ENCODE results near the gene PARP6.

DNA sequence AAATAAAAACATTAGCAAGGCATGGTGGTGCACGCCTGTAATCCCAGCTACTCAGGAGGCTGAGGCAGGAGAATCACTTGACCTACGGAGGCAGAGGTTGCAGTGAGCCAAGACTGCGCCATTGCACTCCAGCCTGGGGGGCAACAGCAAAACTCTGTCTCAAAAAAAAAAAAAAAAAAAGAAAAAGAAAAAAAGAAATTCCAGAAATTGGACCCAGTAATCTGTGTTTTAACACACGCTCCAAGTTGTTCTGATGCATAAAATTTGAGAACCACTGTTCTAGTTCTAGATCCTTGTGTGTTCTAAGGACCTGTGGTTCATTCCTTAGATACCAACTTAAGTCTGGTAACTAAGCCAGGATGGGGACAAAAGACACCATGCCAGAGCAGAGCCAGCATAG is 2.6 kb downstream of the PARP6 start:
- TF ChIP-seq TAF1 (IDR thresholded peaks at IDR 0.05; ENCODE audit: borderline replicate concordance, insufficient read depth, low read length) (no peak), POLR2AphosphoS5 (IDR thresholded peaks at IDR 0.05; ENCODE audit: low read depth, low read length) (no peak), SIN3A (IDR thresholded peaks at IDR 0.05; ENCODE audit: borderline replicate concordance, insufficient read depth, low read length) (no peak), FOXP2 (optimal IDR thresholded peaks at IDR 0.05; ENCODE audit: borderline replicate concordance, extremely low read depth, extremely low read length, insufficient read depth) (no peak)
- TF ChIP-seq, protein P1, sequence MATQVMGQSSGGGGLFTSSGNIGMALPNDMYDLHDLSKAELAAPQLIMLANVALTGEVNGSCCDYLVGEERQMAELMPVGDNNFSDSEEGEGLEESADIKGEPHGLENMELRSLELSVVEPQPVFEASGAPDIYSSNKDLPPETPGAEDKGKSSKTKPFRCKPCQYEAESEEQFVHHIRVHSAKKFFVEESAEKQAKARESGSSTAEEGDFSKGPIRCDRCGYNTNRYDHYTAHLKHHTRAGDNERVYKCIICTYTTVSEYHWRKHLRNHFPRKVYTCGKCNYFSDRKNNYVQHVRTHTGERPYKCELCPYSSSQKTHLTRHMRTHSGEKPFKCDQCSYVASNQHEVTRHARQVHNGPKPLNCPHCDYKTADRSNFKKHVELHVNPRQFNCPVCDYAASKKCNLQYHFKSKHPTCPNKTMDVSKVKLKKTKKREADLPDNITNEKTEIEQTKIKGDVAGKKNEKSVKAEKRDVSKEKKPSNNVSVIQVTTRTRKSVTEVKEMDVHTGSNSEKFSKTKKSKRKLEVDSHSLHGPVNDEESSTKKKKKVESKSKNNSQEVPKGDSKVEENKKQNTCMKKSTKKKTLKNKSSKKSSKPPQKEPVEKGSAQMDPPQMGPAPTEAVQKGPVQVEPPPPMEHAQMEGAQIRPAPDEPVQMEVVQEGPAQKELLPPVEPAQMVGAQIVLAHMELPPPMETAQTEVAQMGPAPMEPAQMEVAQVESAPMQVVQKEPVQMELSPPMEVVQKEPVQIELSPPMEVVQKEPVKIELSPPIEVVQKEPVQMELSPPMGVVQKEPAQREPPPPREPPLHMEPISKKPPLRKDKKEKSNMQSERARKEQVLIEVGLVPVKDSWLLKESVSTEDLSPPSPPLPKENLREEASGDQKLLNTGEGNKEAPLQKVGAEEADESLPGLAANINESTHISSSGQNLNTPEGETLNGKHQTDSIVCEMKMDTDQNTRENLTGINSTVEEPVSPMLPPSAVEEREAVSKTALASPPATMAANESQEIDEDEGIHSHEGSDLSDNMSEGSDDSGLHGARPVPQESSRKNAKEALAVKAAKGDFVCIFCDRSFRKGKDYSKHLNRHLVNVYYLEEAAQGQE (IDR thresholded peaks at IDR 0.05; ENCODE audit: insufficient read depth in 1 of 2, low read depth in 2 of 2, low read length in 2 of 2): no peak

Data from PFSK-1 (cell line).